ENCODE measurements around the gene MAPRE2. TPM values are rescaled to one million over a fixed set of nuclear protein-coding genes. Genes with fewer than 3 reads are reported as not detected.

MAPRE2 gene
- total RNA-seq, 2 donors from 2014 or later = 91.4 to 111 TPM

GRCh38 chr18:35114305-35114704 is 73.1 kb downstream of the MAPRE2 start:
- H3K4me1 Mint-ChIP-seq = peaks cover 39% of the 10 kb centered on the region

GRCh38 chr18:35116784-35117318 is 75.6 kb downstream of the MAPRE2 start:
- Mint-ChIP-seq H3K4me3 (peak overlapping the region; percentile 64), H3K36me3 (ENCODE audit: low read depth) (peaks cover 2% of the 10 kb centered on the region), H3K27ac (peak overlapping the region; percentile 68), H3K4me1 (peaks cover 42% of the 10 kb centered on the region), H3K27me3 (no peaks in the 10 kb centered on the region)
- ATAC-seq (no peak), DNase-seq (no peak)
- no peaks in the 10 kb centered on the region for H3K9me3 ChIP-seq (ENCODE audit: control insufficient read depth, low read length, poor library complexity, severe bottlenecking)

More at GRCh38 chr18:35114305-35114704, 73.1 kb downstream of the MAPRE2 start:
- H3K27ac Mint-ChIP-seq = peak overlapping the region; percentile 27
- no peak overlapping the region for H3K4me3 Mint-ChIP-seq
- H3K27me3 Mint-ChIP-seq = no peaks in the 10 kb centered on the region
- H3K9me3 ChIP-seq (ENCODE audit: control insufficient read depth, low read length, poor library complexity, severe bottlenecking) = no peaks in the 10 kb centered on the region
- DNase-seq (no peak), ATAC-seq (no peak)
- peaks cover 2% of the 10 kb centered on the region for H3K36me3 Mint-ChIP-seq (ENCODE audit: low read depth)

GRCh38 chr18:35117372-35117771 is 76.2 kb downstream of the MAPRE2 start:
- ATAC-seq = no peak
- peaks cover 42% of the 10 kb centered on the region for H3K4me1 Mint-ChIP-seq
- no peaks in the 10 kb centered on the region for H3K27me3 Mint-ChIP-seq
- H3K9me3 ChIP-seq (ENCODE audit: control insufficient read depth, low read length, poor library complexity, severe bottlenecking) = no peaks in the 10 kb centered on the region
- peaks cover 2% of the 10 kb centered on the region for H3K36me3 Mint-ChIP-seq (ENCODE audit: low read depth)
- no peak for DNase-seq
- H3K4me3 Mint-ChIP-seq = peak overlapping the region; percentile 28
- H3K27ac Mint-ChIP-seq = peak overlapping the region; percentile 68

- DNase-seq = no peak
- no peaks in the 10 kb centered on the region for H3K27me3 Mint-ChIP-seq
- H3K36me3 Mint-ChIP-seq (ENCODE audit: low read depth) = peaks cover 3% of the 10 kb centered on the region
- no peaks in the 10 kb centered on the region for H3K9me3 ChIP-seq (ENCODE audit: control insufficient read depth, low read length, poor library complexity, severe bottlenecking)
- no peak for ATAC-seq
- peak overlapping the region; percentile 68 for H3K27ac Mint-ChIP-seq
- H3K4me1 Mint-ChIP-seq = peaks cover 45% of the 10 kb centered on the region
- H3K4me3 Mint-ChIP-seq = no peak overlapping the region
These were observed 76.8 kb downstream of the MAPRE2 start for GRCh38 chr18:35117951-35118411.

GRCh38 chr18:35118641-35119040 is 77.4 kb downstream of the MAPRE2 start:
- H3K27me3 Mint-ChIP-seq = no peaks in the 10 kb centered on the region
- peak overlapping the region; percentile 80 for H3K27ac Mint-ChIP-seq
- peak overlapping the region; percentile 31 for H3K4me3 Mint-ChIP-seq
- ATAC-seq = no peak
- H3K4me1 Mint-ChIP-seq = peaks cover 47% of the 10 kb centered on the region
- peaks cover 6% of the 10 kb centered on the region for H3K36me3 Mint-ChIP-seq (ENCODE audit: low read depth)
- DNase-seq = no peak
- no peaks in the 10 kb centered on the region for H3K9me3 ChIP-seq (ENCODE audit: control insufficient read depth, low read length, poor library complexity, severe bottlenecking)

- no peak for DNase-seq
- no peak for ATAC-seq
- Mint-ChIP-seq H3K27ac (peak overlapping the region; percentile 67), H3K27me3 (no peaks in the 10 kb centered on the region), H3K36me3 (ENCODE audit: low read depth) (peaks cover 4% of the 10 kb centered on the region), H3K4me1 (peaks cover 36% of the 10 kb centered on the region), H3K4me3 (no peak overlapping the region)
- no peaks in the 10 kb centered on the region for H3K9me3 ChIP-seq (ENCODE audit: control insufficient read depth, low read length, poor library complexity, severe bottlenecking)
These were observed 79.8 kb downstream of the MAPRE2 start for GRCh38 chr18:35121038-35121437.

GRCh38 chr18:35121531-35121930 is 80.3 kb downstream of the MAPRE2 start:
- Mint-ChIP-seq H3K27ac (peak overlapping the region; percentile 67), H3K4me3 (no peak overlapping the region), H3K4me1 (peaks cover 35% of the 10 kb centered on the region), H3K36me3 (ENCODE audit: low read depth) (peaks cover 4% of the 10 kb centered on the region), H3K27me3 (no peaks in the 10 kb centered on the region)
- no peaks in the 10 kb centered on the region for H3K9me3 ChIP-seq (ENCODE audit: control insufficient read depth, low read length, poor library complexity, severe bottlenecking)
- DNase-seq (no peak), ATAC-seq (no peak)

- Mint-ChIP-seq H3K36me3 (ENCODE audit: low read depth) (peaks cover 4% of the 10 kb centered on the region), H3K27me3 (no peaks in the 10 kb centered on the region), H3K4me1 (peaks cover 27% of the 10 kb centered on the region), H3K27ac (peak overlapping the region; percentile 51), H3K4me3 (no peak overlapping the region)
- no peaks in the 10 kb centered on the region for H3K9me3 ChIP-seq (ENCODE audit: control insufficient read depth, low read length, poor library complexity, severe bottlenecking)
- DNase-seq (no peak), ATAC-seq (peak; percentile 42)
These were observed 81.5 kb downstream of the MAPRE2 start for GRCh38 chr18:35122586-35123224.

GRCh38 chr18:35123811-35124210 is 82.6 kb downstream of the MAPRE2 start:
- ATAC-seq = no peak
- Mint-ChIP-seq H3K27ac (no peak overlapping the region), H3K4me3 (no peak overlapping the region), H3K4me1 (peaks cover 26% of the 10 kb centered on the region), H3K27me3 (no peaks in the 10 kb centered on the region), H3K36me3 (ENCODE audit: low read depth) (peaks cover 8% of the 10 kb centered on the region)
- no peaks in the 10 kb centered on the region for H3K9me3 ChIP-seq (ENCODE audit: control insufficient read depth, low read length, poor library complexity, severe bottlenecking)
- DNase-seq = no peak

GRCh38 chr18:35127201-35127600 is 86.0 kb downstream of the MAPRE2 start:
- Mint-ChIP-seq H3K4me1 (peaks cover 20% of the 10 kb centered on the region), H3K27me3 (no peaks in the 10 kb centered on the region), H3K36me3 (ENCODE audit: low read depth) (peaks cover 15% of the 10 kb centered on the region), H3K27ac (peak overlapping the region; percentile 34), H3K4me3 (no peak overlapping the region)
- DNase-seq (no peak), ATAC-seq (peak; percentile 26)
- no peaks in the 10 kb centered on the region for H3K9me3 ChIP-seq (ENCODE audit: control insufficient read depth, low read length, poor library complexity, severe bottlenecking)

GRCh38 chr18:35128675-35129074 is 87.5 kb downstream of the MAPRE2 start:
- no peaks in the 10 kb centered on the region for H3K27me3 Mint-ChIP-seq
- H3K4me1 Mint-ChIP-seq = peaks cover 17% of the 10 kb centered on the region
- H3K27ac Mint-ChIP-seq = peak overlapping the region; percentile 61
- ATAC-seq = no peak
- H3K36me3 Mint-ChIP-seq (ENCODE audit: low read depth) = peaks cover 13% of the 10 kb centered on the region
- H3K4me3 Mint-ChIP-seq = peak overlapping the region; percentile 60
- H3K9me3 ChIP-seq (ENCODE audit: control insufficient read depth, low read length, poor library complexity, severe bottlenecking) = no peaks in the 10 kb centered on the region
- DNase-seq = no peak

GRCh38 chr18:35130236-35130635 is 89.0 kb downstream of the MAPRE2 start:
- Mint-ChIP-seq H3K4me3 (peak overlapping the region; percentile 60), H3K27me3 (no peaks in the 10 kb centered on the region), H3K27ac (peak overlapping the region; percentile 61), H3K36me3 (ENCODE audit: low read depth) (peaks cover 13% of the 10 kb centered on the region), H3K4me1 (peaks cover 18% of the 10 kb centered on the region)
- no peaks in the 10 kb centered on the region for H3K9me3 ChIP-seq (ENCODE audit: control insufficient read depth, low read length, poor library complexity, severe bottlenecking)
- no peak for DNase-seq
- ATAC-seq = no peak

- Mint-ChIP-seq H3K4me3 (no peak overlapping the region), H3K4me1 (peaks cover 18% of the 10 kb centered on the region), H3K27me3 (no peaks in the 10 kb centered on the region), H3K27ac (no peak overlapping the region), H3K36me3 (ENCODE audit: low read depth) (peaks cover 15% of the 10 kb centered on the region)
- DNase-seq = no peak
- no peaks in the 10 kb centered on the region for H3K9me3 ChIP-seq (ENCODE audit: control insufficient read depth, low read length, poor library complexity, severe bottlenecking)
- ATAC-seq = peak; percentile 18
These were observed 90.3 kb downstream of the MAPRE2 start for GRCh38 chr18:35131387-35132020.
